Ascending aorta (tissue), 1 donor: Measurements from ENCODE around the gene KCTD18. TPM values are rescaled to one million over a fixed set of nuclear protein-coding genes. Genes with fewer than 3 reads are reported as not detected.

Source experiments
- total RNA-seq: library from RNA; depleted of rRNA; stranded (reverse); fragments of >200 nt; gene quantifications from one replicate; pipeline ENCODE4 v1.1.0, GENCODE V29; 2016

KCTD18 gene
- total RNA-seq, 1 donor from 2014 or later: 17.9 TPM

Other genes with a start within 250 kb of the KCTD18 start
- 36.6 TPM for gene SPATS2L, start 203.4 kb downstream of the KCTD18 start, total RNA-seq
- gene SGO2, start 16.1 kb upstream of the KCTD18 start, total RNA-seq: 0.96 TPM
- gene AOX1, start 75.9 kb upstream of the KCTD18 start, total RNA-seq: 59.2 TPM